Trophoblast cell (in vitro differentiated cells and primary cell): ENCODE measurements around the gene DNAI2.

Experiments used
- DNase-seq, 2 donors: peaks; one replicate each; pipeline ENCODE4 v3.0.0-alpha.2; 2016
- H2AFZ ChIP-seq: 2 replicates; pipeline ENCODE4 v1.6.1; 2013; ENCODE audit warnings: low read length, moderate library complexity, mild to moderate bottlenecking; ENCODE audit not compliant: insufficient read depth, poor library complexity
- H2AK5ac ChIP-seq: 2 replicates; pipeline ENCODE4 v1.6.1; 2013; ENCODE audit warnings: mild to moderate bottlenecking, low read length
- H2BK120ac ChIP-seq: 2 replicates; pipeline ENCODE4 v1.6.1; 2013; ENCODE audit warnings: low read length, mild to moderate bottlenecking, moderate library complexity; ENCODE audit not compliant: insufficient read depth, poor library complexity
- H2BK12ac ChIP-seq: 2 replicates; pipeline ENCODE4 v1.6.1; 2013; ENCODE audit warnings: mild to moderate bottlenecking, low read length, moderate library complexity
- H2BK5ac ChIP-seq: 2 replicates; pipeline ENCODE4 v1.6.1; 2013; ENCODE audit warnings: low read length, low read depth, moderate library complexity, mild to moderate bottlenecking; ENCODE audit not compliant: poor library complexity
- H3K14ac ChIP-seq: 2 replicates; pipeline ENCODE4 v1.6.1; 2013; ENCODE audit warnings: mild to moderate bottlenecking, low read length
- H3K18ac ChIP-seq: 2 replicates; pipeline ENCODE4 v1.6.1; 2013; ENCODE audit warnings: mild to moderate bottlenecking, low read length
- H3K23ac ChIP-seq: 2 replicates; pipeline ENCODE4 v1.6.1; 2013; ENCODE audit warnings: low read length
- H3K27ac ChIP-seq: 2 replicates; pipeline ENCODE4 v1.5.1; 2013; ENCODE audit warnings: low read depth, mild to moderate bottlenecking, inconsistent platforms, low read length, moderate library complexity
- H3K27me3 ChIP-seq: 2 replicates; pipeline ENCODE4 v1.6.1; 2013; ENCODE audit warnings: inconsistent platforms, mild to moderate bottlenecking, low read length, moderate library complexity; ENCODE audit not compliant: insufficient read depth
- H3K36me3 ChIP-seq, 2 experiments: 1 replicate in 1 of 2; 2 replicates in 1 of 2; pipeline ENCODE4 v1.6.1; 2013; ENCODE audit warnings: low read length in 2 of 2, mild to moderate bottlenecking in 2 of 2, moderate library complexity in 1 of 2; ENCODE audit not compliant: insufficient read depth in 2 of 2, control insufficient read depth in 1 of 2
- H3K4ac ChIP-seq: 2 replicates; pipeline ENCODE4 v1.6.1; 2013; ENCODE audit warnings: low read depth, mild to moderate bottlenecking, low read length, moderate library complexity
- H3K4me1 ChIP-seq, 2 experiments: 1 replicate in 1 of 2; 2 replicates in 1 of 2; pipeline ENCODE4 v1.6.1; 2013; ENCODE audit warnings: low read length in 2 of 2, mild to moderate bottlenecking in 2 of 2, moderate library complexity in 1 of 2; ENCODE audit not compliant: insufficient read depth in 2 of 2, control insufficient read depth in 1 of 2
- H3K4me2 ChIP-seq: 2 replicates; pipeline ENCODE4 v1.6.1; 2013; ENCODE audit warnings: inconsistent platforms, mild to moderate bottlenecking, low read length, moderate library complexity
- H3K4me3 ChIP-seq: 2 replicates; pipeline ENCODE4 v1.5.1; 2013; ENCODE audit warnings: mild to moderate bottlenecking, low read depth, low read length, inconsistent platforms
- H3K79me1 ChIP-seq: one replicate; pipeline ENCODE4 v1.6.1; 2013; ENCODE audit warnings: low read length
- H3K79me2 ChIP-seq: 2 replicates; pipeline ENCODE4 v1.6.1; 2013; ENCODE audit warnings: low read length, mild to moderate bottlenecking; ENCODE audit not compliant: control insufficient read depth, insufficient read depth, poor library complexity
- H3K9ac ChIP-seq: 2 replicates; pipeline ENCODE4 v1.6.1; 2013; ENCODE audit warnings: mild to moderate bottlenecking, low read length
- H3K9me3 ChIP-seq: 2 replicates; pipeline ENCODE4 v1.6.1; 2013; ENCODE audit warnings: low read depth, mild to moderate bottlenecking, control low read depth, inconsistent platforms, low read length; ENCODE audit not compliant: insufficient read depth
- H4K12ac ChIP-seq: 2 replicates; pipeline ENCODE4 v1.6.1; 2013; ENCODE audit warnings: low read depth, mild to moderate bottlenecking, low read length, moderate library complexity
- H4K8ac ChIP-seq: 2 replicates; pipeline ENCODE4 v1.6.1; 2013; ENCODE audit warnings: low read depth, mild to moderate bottlenecking, low read length, moderate library complexity
- H4K91ac ChIP-seq: one replicate; pipeline ENCODE4 v1.6.1; 2013; ENCODE audit warnings: low read depth, mild to moderate bottlenecking, low read length, moderate library complexity
- WGBS: extraction: QIAGEN DNeasy Blood & Tissue Kit; methylation state at CpG from one replicate; pipeline ENCODE4 v1.1.7; 2013; ENCODE audit warnings: missing lambda C conversion rate; ENCODE audit not compliant: insufficient read length, insufficient coverage; ENCODE audit errors: extremely low coverage; 5-methylcytosine and 5-hydroxymethylcytosine counted together

The DNAI2 gene

GRCh38 chr17:74336307-74336706 is 62.3 kb downstream of the DNAI2 start:
- H2AFZ ChIP-seq, result no peak overlapping the region
- no peaks in the 10 kb centered on the region for H3K36me3 ChIP-seq
- no CpG with 5 or more reads among the region's 7 CpGs for WGBS
- H2BK5ac ChIP-seq, result no peak overlapping the region
- no peak overlapping the region for H2AK5ac ChIP-seq
- H3K9me3 ChIP-seq, result no peaks in the 10 kb centered on the region
- no peaks in the 10 kb centered on the region for H3K27me3 ChIP-seq
- H3K4me1 ChIP-seq, result no peaks in the 10 kb centered on the region
- no peak overlapping the region for H3K23ac ChIP-seq
- H3K79me1 ChIP-seq, result no peaks in the 10 kb centered on the region
- H2BK120ac ChIP-seq, result no peak overlapping the region
- H3K14ac ChIP-seq, result no peak overlapping the region
- H3K9ac ChIP-seq, result no peak overlapping the region
- H3K27ac ChIP-seq, result no peak overlapping the region
- no peak overlapping the region for H4K91ac ChIP-seq
- H3K4ac ChIP-seq, result no peak overlapping the region
- DNase-seq, result no peak
- H3K79me2 ChIP-seq, result no peaks in the 10 kb centered on the region
- no peak overlapping the region for H4K8ac ChIP-seq
- no peak overlapping the region for H2BK12ac ChIP-seq
- H3K18ac ChIP-seq, result no peak overlapping the region
- no peak overlapping the region for H3K4me2 ChIP-seq
- no peak overlapping the region for H4K12ac ChIP-seq
- no peak overlapping the region for H3K4me3 ChIP-seq

- H3K27ac ChIP-seq, result no peak overlapping the region
Observed at GRCh38 chr17:74337834-74338500, 63.9 kb downstream of the DNAI2 start.

GRCh38 chr17:74339537-74340195 is 65.6 kb downstream of the DNAI2 start:
- H2BK12ac ChIP-seq, result no peak overlapping the region
- no CpG with 5 or more reads among the region's 19 CpGs for WGBS
- no peak overlapping the region for H4K8ac ChIP-seq
- H3K9me3 ChIP-seq, result no peaks in the 10 kb centered on the region
- no peak for DNase-seq
- H3K36me3 ChIP-seq, result no peaks in the 10 kb centered on the region
- no peak overlapping the region for H2AK5ac ChIP-seq
- H4K12ac ChIP-seq, result no peak overlapping the region
- H3K4ac ChIP-seq, result no peak overlapping the region
- H2AFZ ChIP-seq, result no peak overlapping the region
- no peaks in the 10 kb centered on the region for H3K4me1 ChIP-seq
- H3K23ac ChIP-seq, result no peak overlapping the region
- no peak overlapping the region for H3K27ac ChIP-seq
- H3K27me3 ChIP-seq, result no peaks in the 10 kb centered on the region
- H2BK5ac ChIP-seq, result no peak overlapping the region
- no peak overlapping the region for H3K14ac ChIP-seq
- H3K79me2 ChIP-seq, result no peaks in the 10 kb centered on the region
- no peak overlapping the region for H2BK120ac ChIP-seq
- no peak overlapping the region for H3K4me3 ChIP-seq
- no peak overlapping the region for H3K18ac ChIP-seq
- H3K4me2 ChIP-seq, result no peak overlapping the region
- H3K79me1 ChIP-seq, result no peaks in the 10 kb centered on the region
- no peak overlapping the region for H3K9ac ChIP-seq
- H4K91ac ChIP-seq, result no peak overlapping the region

More at GRCh38 chr17:74337834-74338500, 63.9 kb downstream of the DNAI2 start:
- H3K79me1 ChIP-seq, result no peaks in the 10 kb centered on the region
- no CpG with 5 or more reads among the region's 12 CpGs for WGBS
- no peak overlapping the region for H2BK12ac ChIP-seq
- H4K8ac ChIP-seq, result no peak overlapping the region
- H4K12ac ChIP-seq, result no peak overlapping the region
- no peak overlapping the region for H3K23ac ChIP-seq
- no peaks in the 10 kb centered on the region for H3K27me3 ChIP-seq
- no peak overlapping the region for H3K4me3 ChIP-seq
- no peaks in the 10 kb centered on the region for H3K36me3 ChIP-seq
- DNase-seq, result no peak
- no peaks in the 10 kb centered on the region for H3K9me3 ChIP-seq
- H3K4ac ChIP-seq, result no peak overlapping the region
- no peak overlapping the region for H3K4me2 ChIP-seq
- no peaks in the 10 kb centered on the region for H3K79me2 ChIP-seq
- H2AFZ ChIP-seq, result no peak overlapping the region
- H2BK120ac ChIP-seq, result no peak overlapping the region
- H2BK5ac ChIP-seq, result no peak overlapping the region
- no peaks in the 10 kb centered on the region for H3K4me1 ChIP-seq
- no peak overlapping the region for H3K14ac ChIP-seq
- no peak overlapping the region for H3K9ac ChIP-seq
- no peak overlapping the region for H3K18ac ChIP-seq
- no peak overlapping the region for H2AK5ac ChIP-seq
- no peak overlapping the region for H4K91ac ChIP-seq

GRCh38 chr17:74340470-74341023 is 66.5 kb downstream of the DNAI2 start:
- Histone ChIP-seq H3K14ac (no peak overlapping the region), H3K9ac (no peak overlapping the region), H3K27ac (no peak overlapping the region), H3K4ac (no peak overlapping the region), H2AFZ (no peak overlapping the region), H3K36me3 (no peaks in the 10 kb centered on the region), H3K4me2 (no peak overlapping the region), H4K91ac (no peak overlapping the region), H4K12ac (no peak overlapping the region), H3K79me2 (no peaks in the 10 kb centered on the region), H2AK5ac (no peak overlapping the region), H4K8ac (no peak overlapping the region), H3K23ac (no peak overlapping the region), H3K4me1 (no peaks in the 10 kb centered on the region), H2BK12ac (no peak overlapping the region), H3K79me1 (no peaks in the 10 kb centered on the region), H3K18ac (no peak overlapping the region), H3K9me3 (peaks cover 3% of the 10 kb centered on the region), H3K27me3 (no peaks in the 10 kb centered on the region), H2BK5ac (no peak overlapping the region), H2BK120ac (no peak overlapping the region), H3K4me3 (no peak overlapping the region)
- DNase-seq, result no peak
- no CpG with 5 or more reads among the region's 13 CpGs for WGBS
